Gastroesophageal sphincter (tissue), 4 donors: ENCODE results near the gene U2AF2. TPM values are rescaled to one million over a fixed set of nuclear protein-coding genes. Genes with fewer than 3 reads are reported as not detected.

Source experiments
- ATAC-seq: fragments of 150-250 bp; one replicate; pipeline ENCODE4 v1.9.1; 2016; ENCODE audit warnings: mild to moderate bottlenecking, moderate library complexity
- H3K27ac ChIP-seq, 4 donors: fragments of 200-600 bp; sonication (generic) in 3 of 4; 1 replicate in 3 of 4; 2 replicates in 1 of 4; pipeline ENCODE4 v1.5.1; 2016 to 2019
- H3K27me3 ChIP-seq: fragments of 200-600 bp; sonication (generic); one replicate; pipeline ENCODE4 v1.5.1; 2019
- H3K36me3 ChIP-seq, 2 donors: fragments of 200-600 bp; sonication (generic); one replicate each; pipeline ENCODE4 v1.5.1; 2019; ENCODE audit warnings: control low read depth in 1 of 2
- H3K4me1 ChIP-seq, 3 donors: fragments of 200-600 bp; sonication (generic); 1 replicate in 2 of 3; 2 replicates in 1 of 3; pipeline ENCODE4 v1.5.1; 2016 to 2019; ENCODE audit warnings: control low read depth in 2 of 3
- H3K4me3 ChIP-seq, 2 donors: fragments of 200-600 bp; sonication (generic); one replicate each; pipeline ENCODE4 v1.5.1; 2019; ENCODE audit warnings: mild to moderate bottlenecking in 1 of 2, moderate library complexity in 1 of 2
- H3K9me3 ChIP-seq, 3 donors: fragments of 200-600 bp; sonication (generic); one replicate each; pipeline ENCODE4 v1.5.1; 2017 to 2019; ENCODE audit warnings: control low read depth in 2 of 3
- EP300 ChIP-seq: sonication (generic); formaldehyde crosslinking; IDR thresholded peaks from one replicate; pipeline ENCODE4 v1.6.1; 2017; ENCODE audit warnings: antibody characterized with exemption, mild to moderate bottlenecking
- POLR2A ChIP-seq, 2 donors: fragments of 450-650 bp; IDR thresholded peaks; one replicate each; pipeline ENCODE4 v1.6.1; 2017; ENCODE audit warnings: antibody characterized with exemption in 2 of 2, mild to moderate bottlenecking in 2 of 2, moderate library complexity in 1 of 2
- POLR2AphosphoS5 ChIP-seq: sonication (generic); formaldehyde crosslinking; IDR thresholded peaks from one replicate; pipeline ENCODE4 v1.6.1; 2017; ENCODE audit warnings: antibody characterized with exemption
- WGBS, 2 donors: methylation state at CpG; one replicate each; pipeline ENCODE4 v1.1.5; 2018; ENCODE audit warnings: low coverage in 1 of 2; 5-methylcytosine and 5-hydroxymethylcytosine counted together
- total RNA-seq, 4 donors: library from RNA; depleted of rRNA; stranded (reverse); fragments of >200 nt; gene quantifications; one replicate each; pipeline ENCODE4 v1.1.0, GENCODE V29; 2016
- TF ChIP-seq, protein P1 (sequence below), 4 experiments: fragments of 200-600 bp in 2 of 4; fragments of 450-650 bp in 2 of 4; sonication (generic) in 1 of 4; IDR thresholded peaks; one replicate each; pipeline ENCODE4 v1.5.1; 2017 to 2019; ENCODE audit warnings: antibody characterized with exemption in 4 of 4, mild to moderate bottlenecking in 2 of 4, moderate library complexity in 2 of 4

The U2AF2 gene
- total RNA-seq, 4 donors from 2014 or later, result 68.9 to 97.9 (median 91.4) TPM

DNA sequence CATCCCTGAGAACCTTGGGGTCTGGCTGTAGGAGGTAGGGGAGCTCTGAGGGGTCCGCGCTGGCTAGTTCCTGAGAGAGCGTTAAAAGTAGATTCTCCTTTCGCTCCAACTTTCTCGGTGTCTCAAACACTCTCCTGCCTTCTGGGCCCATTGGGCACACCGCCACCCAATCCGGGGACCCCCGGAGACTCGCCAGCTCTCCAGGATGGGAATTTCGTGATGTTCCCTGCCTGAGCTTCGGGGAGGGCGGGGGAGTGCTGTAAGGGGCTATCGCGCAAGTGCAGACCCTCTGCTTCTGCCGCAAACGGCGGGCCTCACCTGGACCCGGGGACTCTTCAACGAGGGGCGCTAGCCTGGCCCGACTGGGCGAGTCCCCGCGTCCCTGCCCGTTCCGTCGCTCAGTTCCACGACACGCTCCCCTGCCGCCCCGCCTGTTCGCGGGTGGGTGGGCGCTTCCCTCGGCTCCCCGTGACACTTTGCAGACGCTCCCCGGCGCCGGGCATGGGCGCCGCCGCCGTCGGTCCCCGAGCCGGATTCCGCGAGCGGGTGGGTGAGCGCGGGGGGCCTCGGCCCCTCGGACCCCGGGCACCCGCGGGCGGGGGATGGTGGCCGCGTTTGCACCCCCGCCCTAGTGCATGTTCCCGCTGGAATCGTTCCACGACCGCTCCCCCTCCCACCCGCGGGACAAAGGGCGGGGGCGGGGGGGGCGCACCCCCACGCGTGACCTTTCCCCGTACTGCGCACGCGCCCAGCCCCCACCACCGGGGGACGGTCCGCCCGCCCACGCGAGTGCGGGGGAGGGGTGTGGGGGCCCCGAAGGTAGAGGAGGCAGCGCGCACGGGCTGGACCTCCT, 6.9 kb upstream of the U2AF2 start, which contains the start of gene CCDC106:
CCDC106 (plus strand) TSS at position 481 of the 853 bp plus-strand sequence. CDS start 835 bp downstream, outside the sequence.
- H3K36me3 ChIP-seq, result peaks cover 0 to 43% of the 10 kb centered on the region in 2 donors
- H3K27ac ChIP-seq, result peak within 1 kb of the TSS; percentile 64 to 94 (median 90)
- ATAC-seq, result peak; percentile 61
- H3K9me3 ChIP-seq, result no peaks in the 10 kb centered on the region
- H3K4me3 ChIP-seq, result peak within 1 kb of the TSS; percentile 76 to 96
- H3K27me3 ChIP-seq, result no peaks in the 10 kb centered on the region
- TF ChIP-seq, protein P1, sequence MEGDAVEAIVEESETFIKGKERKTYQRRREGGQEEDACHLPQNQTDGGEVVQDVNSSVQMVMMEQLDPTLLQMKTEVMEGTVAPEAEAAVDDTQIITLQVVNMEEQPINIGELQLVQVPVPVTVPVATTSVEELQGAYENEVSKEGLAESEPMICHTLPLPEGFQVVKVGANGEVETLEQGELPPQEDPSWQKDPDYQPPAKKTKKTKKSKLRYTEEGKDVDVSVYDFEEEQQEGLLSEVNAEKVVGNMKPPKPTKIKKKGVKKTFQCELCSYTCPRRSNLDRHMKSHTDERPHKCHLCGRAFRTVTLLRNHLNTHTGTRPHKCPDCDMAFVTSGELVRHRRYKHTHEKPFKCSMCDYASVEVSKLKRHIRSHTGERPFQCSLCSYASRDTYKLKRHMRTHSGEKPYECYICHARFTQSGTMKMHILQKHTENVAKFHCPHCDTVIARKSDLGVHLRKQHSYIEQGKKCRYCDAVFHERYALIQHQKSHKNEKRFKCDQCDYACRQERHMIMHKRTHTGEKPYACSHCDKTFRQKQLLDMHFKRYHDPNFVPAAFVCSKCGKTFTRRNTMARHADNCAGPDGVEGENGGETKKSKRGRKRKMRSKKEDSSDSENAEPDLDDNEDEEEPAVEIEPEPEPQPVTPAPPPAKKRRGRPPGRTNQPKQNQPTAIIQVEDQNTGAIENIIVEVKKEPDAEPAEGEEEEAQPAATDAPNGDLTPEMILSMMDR (IDR thresholded peaks at IDR 0.05), result no peak
- TF ChIP-seq POLR2AphosphoS5 (peak; percentile 36), EP300 (no peak), POLR2A (IDR thresholded peaks at IDR 0.05) (peak in 1 of 2 donors; percentile 18)
- H3K4me1 ChIP-seq, result peaks cover 0 to 77% (median 35%) of the 10 kb centered on the region in 3 donors
- WGBS, 2 donors, result no CpG with 5 or more reads among the region's 87 CpGs

DNA sequence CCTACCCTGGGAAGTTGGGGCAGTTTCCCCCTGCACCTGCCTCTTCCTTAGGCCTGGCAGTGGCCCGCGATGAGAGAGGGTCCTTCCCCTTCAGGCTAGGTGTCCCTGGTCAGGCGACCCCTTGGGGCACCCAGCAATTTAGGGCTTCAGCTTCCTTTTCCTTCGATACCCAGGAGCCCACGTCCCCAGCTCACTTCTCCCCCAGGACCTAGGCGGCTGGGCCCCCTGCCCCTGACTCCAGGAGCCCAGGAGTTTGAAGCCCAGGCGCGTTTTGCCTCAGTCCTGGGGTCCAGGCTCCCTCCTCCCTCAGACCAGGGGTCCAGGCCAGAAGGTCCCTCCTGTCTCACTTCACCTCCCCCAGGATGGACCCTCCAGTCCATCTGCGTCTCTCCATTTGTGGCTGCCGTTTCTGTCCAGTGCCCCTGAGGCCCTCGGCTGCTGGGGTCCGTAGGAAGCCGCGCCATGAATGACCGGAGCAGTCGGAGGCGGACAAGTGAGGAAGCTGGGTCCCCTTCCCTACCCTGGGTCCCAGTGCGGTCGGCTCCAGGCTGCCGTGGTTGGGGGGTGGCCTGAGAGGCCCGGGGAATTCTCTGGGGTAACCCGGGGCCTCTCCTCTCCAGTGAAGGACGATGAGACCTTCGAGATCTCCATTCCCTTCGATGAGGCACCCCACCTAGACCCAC, 6.1 kb upstream of the U2AF2 start:
- no peaks in the 10 kb centered on the region for H3K27me3 ChIP-seq
- 0 to 16% methylated on average over 4 of the region's 25 CpGs for WGBS, 2 donors
- peaks cover 0 to 43% of the 10 kb centered on the region in 2 donors for H3K36me3 ChIP-seq
- H3K4me3 ChIP-seq, result peak overlapping the region; percentile 76 to 96
- peak in 1 of 2 donors; percentile 12 for TF ChIP-seq POLR2A (IDR thresholded peaks at IDR 0.05)
- TF ChIP-seq POLR2AphosphoS5, result no peak
- H3K4me1 ChIP-seq, result peaks cover 0 to 76% (median 37%) of the 10 kb centered on the region in 3 donors
- H3K27ac ChIP-seq, result peak overlapping the region; percentile 64 to 94 (median 90)
- no peak for ATAC-seq
- H3K9me3 ChIP-seq, result no peaks in the 10 kb centered on the region

DNA sequence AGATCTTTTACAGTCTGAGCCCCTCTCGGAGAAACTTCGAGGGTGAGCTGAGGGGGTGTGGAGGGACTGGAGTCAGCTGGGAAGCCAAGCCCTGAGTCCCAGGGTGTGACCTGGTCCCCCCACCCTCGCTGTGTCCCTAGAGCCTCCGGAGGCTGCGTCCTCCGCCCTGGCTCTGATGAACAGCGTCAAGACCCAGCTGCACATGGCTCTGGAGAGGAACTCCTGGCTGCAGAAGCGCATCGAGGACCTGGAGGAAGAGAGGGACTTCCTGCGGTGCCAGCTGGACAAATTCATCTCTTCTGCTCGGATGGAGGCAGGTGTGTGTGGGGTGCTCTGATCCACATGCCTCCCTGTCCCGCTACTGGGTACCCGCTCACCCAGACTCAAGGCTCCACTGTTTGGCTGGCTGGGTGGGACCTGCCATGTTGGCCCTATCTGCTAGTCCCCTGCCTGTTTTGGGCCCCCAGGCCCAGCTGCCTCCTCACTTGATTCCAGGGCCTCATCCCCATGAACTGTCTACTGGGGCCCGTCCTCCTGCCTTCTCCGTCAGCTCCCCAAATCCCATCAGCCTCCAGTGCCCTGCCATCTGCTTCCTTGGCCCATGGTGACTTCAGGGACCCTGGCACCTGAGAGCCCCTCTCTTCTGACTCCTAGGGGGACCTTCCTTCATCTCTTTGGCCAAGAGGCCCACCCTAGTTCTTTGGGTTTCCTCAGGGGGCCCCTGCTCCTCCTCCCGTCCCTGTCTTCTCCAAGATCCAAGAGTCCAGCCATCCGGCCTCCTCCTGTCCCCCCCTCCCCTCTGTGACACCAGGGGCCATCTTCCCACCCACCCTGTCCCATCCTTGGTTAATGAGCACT, 5.3 kb upstream of the U2AF2 start:
- no peaks in the 10 kb centered on the region for H3K27me3 ChIP-seq
- H3K9me3 ChIP-seq, result no peaks in the 10 kb centered on the region
- H3K4me3 ChIP-seq, result peak overlapping the region in 1 of 2 donors; percentile 96
- H3K36me3 ChIP-seq, result peaks cover 0 to 41% of the 10 kb centered on the region in 2 donors
- peaks cover 0 to 68% (median 30%) of the 10 kb centered on the region in 3 donors for H3K4me1 ChIP-seq
- TF ChIP-seq POLR2AphosphoS5 (no peak), EP300 (no peak), POLR2A (IDR thresholded peaks at IDR 0.05) (no peak)
- TF ChIP-seq, protein P1 (IDR thresholded peaks at IDR 0.05), result no peak
- ATAC-seq, result no peak
- H3K27ac ChIP-seq, result peak overlapping the region in 3 of 4 donors; percentile 87 to 94 (median 93)
- WGBS, 2 donors, result 81% methylated on average over 4 of the region's 17 CpGs; no CpG with 5 or more reads in 1 of the 2 donors

DNA sequence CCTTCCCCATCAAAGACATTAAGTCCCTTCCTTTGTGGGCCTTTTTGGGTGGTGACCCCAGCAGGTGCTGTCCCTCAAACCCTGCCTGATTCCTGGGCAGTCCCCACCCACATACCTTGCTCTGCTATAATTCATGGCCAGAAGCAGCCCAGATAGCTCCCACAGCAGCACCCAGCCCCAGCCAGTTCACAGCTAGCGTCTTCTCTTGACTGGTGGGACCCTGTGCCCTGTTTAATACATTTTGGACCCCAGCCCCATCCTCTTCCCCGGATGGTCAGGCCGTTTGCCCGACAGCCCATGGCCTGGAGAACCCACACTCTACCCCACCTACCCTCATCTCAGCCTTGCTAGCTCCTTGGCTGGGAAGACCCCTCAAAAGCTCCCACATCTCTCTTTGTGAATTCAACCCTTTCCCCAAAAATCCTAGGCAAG, 4.7 kb upstream of the U2AF2 start:
- Histone ChIP-seq H3K4me3 (no peak overlapping the region), H3K4me1 (peaks cover 0 to 62% (median 28%) of the 10 kb centered on the region in 3 donors), H3K36me3 (peaks cover 0 to 35% of the 10 kb centered on the region in 2 donors), H3K27me3 (no peaks in the 10 kb centered on the region), H3K9me3 (no peaks in the 10 kb centered on the region), H3K27ac (peak overlapping the region in 2 of 4 donors; percentile 87 to 93)
- ATAC-seq, result no peak
- WGBS, 2 donors, result 70% methylated on average over 2 to 4 of the region's 4 CpGs
- TF ChIP-seq EP300, result no peak
- TF ChIP-seq POLR2A (IDR thresholded peaks at IDR 0.05), result no peak
- TF ChIP-seq, protein P1 (IDR thresholded peaks at IDR 0.05), result no peak
- TF ChIP-seq POLR2AphosphoS5, result no peak
